ENCODE data around the gene ZNF385D. TPM values are rescaled to one million over a fixed set of nuclear protein-coding genes. Genes with fewer than 3 reads are reported as not detected.

Gene ZNF385D
- total RNA-seq, 1 experiment from 2014 or later = 13.0 TPM

DNA sequence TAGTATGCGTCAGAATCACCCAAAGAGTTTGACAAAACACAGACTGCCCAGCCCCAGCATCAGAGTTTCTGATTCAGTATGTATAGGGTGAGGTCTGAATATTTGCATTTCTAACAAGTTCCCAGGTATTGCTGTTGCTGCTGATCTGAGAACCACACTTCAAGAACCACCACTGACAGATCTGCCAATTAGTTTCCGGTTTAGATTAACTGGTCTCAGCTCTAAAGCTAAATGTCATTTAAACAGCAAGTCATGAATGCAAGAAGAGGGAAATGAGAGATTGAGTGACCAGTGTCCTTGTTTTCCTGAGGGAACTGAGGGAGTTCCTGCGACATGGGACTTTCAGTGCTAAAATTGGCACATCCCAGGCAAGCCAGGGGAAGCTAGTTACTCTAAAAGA lies 305.0 kb downstream of the ZNF385D start:
- no peaks in the 10 kb centered on the region for H3K27me3 ChIP-seq (ENCODE audit: control insufficient read depth, insufficient read depth, low read length)
- DNase-seq (ENCODE audit: low read depth, low spot score) (no peak), ATAC-seq (no peak)
- BruUV-seq (replicated peaks) = no TSS peak
- in situ Hi-C loops (cut with HindIII; ENCODE audit: low pct_unique_long_range_greater_than_20kb, low sequenced_read_pairs) (no loop called here), intact Hi-C loops (cut with micrococcal nuclease; ENCODE audit: unreplicated experiment) (no loop called here)
- POLR2A ChIA-PET = no interaction called here
- TF ChIP-seq, protein P1, sequence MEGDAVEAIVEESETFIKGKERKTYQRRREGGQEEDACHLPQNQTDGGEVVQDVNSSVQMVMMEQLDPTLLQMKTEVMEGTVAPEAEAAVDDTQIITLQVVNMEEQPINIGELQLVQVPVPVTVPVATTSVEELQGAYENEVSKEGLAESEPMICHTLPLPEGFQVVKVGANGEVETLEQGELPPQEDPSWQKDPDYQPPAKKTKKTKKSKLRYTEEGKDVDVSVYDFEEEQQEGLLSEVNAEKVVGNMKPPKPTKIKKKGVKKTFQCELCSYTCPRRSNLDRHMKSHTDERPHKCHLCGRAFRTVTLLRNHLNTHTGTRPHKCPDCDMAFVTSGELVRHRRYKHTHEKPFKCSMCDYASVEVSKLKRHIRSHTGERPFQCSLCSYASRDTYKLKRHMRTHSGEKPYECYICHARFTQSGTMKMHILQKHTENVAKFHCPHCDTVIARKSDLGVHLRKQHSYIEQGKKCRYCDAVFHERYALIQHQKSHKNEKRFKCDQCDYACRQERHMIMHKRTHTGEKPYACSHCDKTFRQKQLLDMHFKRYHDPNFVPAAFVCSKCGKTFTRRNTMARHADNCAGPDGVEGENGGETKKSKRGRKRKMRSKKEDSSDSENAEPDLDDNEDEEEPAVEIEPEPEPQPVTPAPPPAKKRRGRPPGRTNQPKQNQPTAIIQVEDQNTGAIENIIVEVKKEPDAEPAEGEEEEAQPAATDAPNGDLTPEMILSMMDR (IDR thresholded peaks at IDR 0.05) = no peak
- TF ChIP-seq SIN3A (IDR thresholded peaks at IDR 0.05; ENCODE audit: borderline replicate concordance, insufficient read depth, low read depth, low read length) = no peak
- TF ChIP-seq REST (IDR thresholded peaks at IDR 0.05; ENCODE audit: insufficient read depth in 1 of 2, low read depth in 2 of 2, low read length in 1 of 2) = no peak
- no peak for TF ChIP-seq TCF7L2 (IDR thresholded peaks at IDR 0.05; ENCODE audit: low read depth, low read length)
- TF ChIP-seq POLR2AphosphoS5 (IDR thresholded peaks at IDR 0.05; ENCODE audit: low read depth, low read length) = no peak
- no peaks in the 10 kb centered on the region for H3K36me3 ChIP-seq (ENCODE audit: control insufficient read depth, insufficient read depth, low read length)
- CTCF ChIA-PET = no interaction called here
- no peaks in the 10 kb centered on the region for H3K4me1 ChIP-seq (ENCODE audit: control insufficient read depth, insufficient read depth, low read length)
- no peak overlapping the region for H3K4me3 ChIP-seq (ENCODE audit: low read depth in 2 of 2, low read length in 2 of 2)
- no peaks in the 10 kb centered on the region for H3K9me3 ChIP-seq (ENCODE audit: control insufficient read depth, insufficient read depth, low read depth, low read length)
- no peak overlapping the region for H3K27ac ChIP-seq (ENCODE audit: low read length)

DNA sequence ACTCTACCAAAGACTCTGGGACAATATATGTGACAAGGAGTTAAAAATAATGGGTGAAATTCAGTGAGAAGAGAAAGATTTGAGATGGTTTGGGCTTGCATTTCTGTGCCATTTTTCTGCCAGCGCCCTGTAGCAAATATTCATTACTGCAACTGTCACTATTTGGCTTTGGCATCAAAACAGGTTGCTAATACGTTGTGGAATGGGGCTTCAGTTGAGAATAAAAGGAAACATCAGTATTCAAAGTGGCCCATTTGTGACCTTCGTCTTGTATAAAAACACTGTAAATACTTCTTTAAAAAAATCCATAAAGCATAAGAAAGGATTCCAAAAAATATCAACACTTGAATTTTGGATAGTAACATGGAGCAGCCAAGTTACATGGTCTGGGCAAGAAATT lies 309.2 kb downstream of the ZNF385D start:
- POLR2A ChIA-PET = no interaction called here
- no peak for ATAC-seq

More for the DNA sequence above, 309.2 kb downstream of the ZNF385D start:
- CTCF ChIA-PET = no interaction called here
- no peak for DNase-seq (ENCODE audit: low read depth, low spot score)
- H3K27me3 ChIP-seq (ENCODE audit: control insufficient read depth, insufficient read depth, low read length) = no peaks in the 10 kb centered on the region
- no peak overlapping the region for H3K27ac ChIP-seq (ENCODE audit: low read length)
- no peaks in the 10 kb centered on the region for H3K36me3 ChIP-seq (ENCODE audit: control insufficient read depth, insufficient read depth, low read length)
- H3K4me3 ChIP-seq (ENCODE audit: low read depth in 2 of 2, low read length in 2 of 2) = no peak overlapping the region
- H3K4me1 ChIP-seq (ENCODE audit: control insufficient read depth, insufficient read depth, low read length) = no peaks in the 10 kb centered on the region
- in situ Hi-C loops (cut with HindIII; ENCODE audit: low pct_unique_long_range_greater_than_20kb, low sequenced_read_pairs) (no loop called here), intact Hi-C loops (cut with micrococcal nuclease; ENCODE audit: unreplicated experiment) (no loop called here)
- no peak for TF ChIP-seq REST (IDR thresholded peaks at IDR 0.05; ENCODE audit: insufficient read depth in 1 of 2, low read depth in 2 of 2, low read length in 1 of 2)
- TF ChIP-seq, protein P1 (IDR thresholded peaks at IDR 0.05) = no peak
- TF ChIP-seq SIN3A (IDR thresholded peaks at IDR 0.05; ENCODE audit: borderline replicate concordance, insufficient read depth, low read depth, low read length) = no peak
- no peak for TF ChIP-seq TCF7L2 (IDR thresholded peaks at IDR 0.05; ENCODE audit: low read depth, low read length)
- no peak for TF ChIP-seq POLR2AphosphoS5 (IDR thresholded peaks at IDR 0.05; ENCODE audit: low read depth, low read length)
- no peaks in the 10 kb centered on the region for H3K9me3 ChIP-seq (ENCODE audit: control insufficient read depth, insufficient read depth, low read depth, low read length)
- BruUV-seq (replicated peaks) = no TSS peak
